Spleen (tissue), 11 donors: ENCODE data around the gene GP5. TPM values are rescaled to one million over a fixed set of nuclear protein-coding genes. Genes with fewer than 3 reads are reported as not detected.

Experiments used
- DNase-seq: peaks from one replicate; pipeline ENCODE4 v3.0.0-alpha.2; 2020
- H3K27ac ChIP-seq, 8 donors: fragments of 200-600 bp; sonication (generic) in 7 of 8; 1 replicate in 4 of 8; 2 replicates in 4 of 8; pipeline versions ENCODE4 v1.5.0 to v1.8.0; 2016 to 2021; ENCODE audit warnings: inconsistent platforms in 4 of 8, mild to moderate bottlenecking in 4 of 8, moderate library complexity in 1 of 8
- H3K27me3 ChIP-seq, 7 donors: fragments of 200-600 bp; sonication (generic) in 6 of 7; replicated peaks in 1 of 7; 1 replicate in 4 of 7; 2 replicates in 3 of 7; pipeline versions ENCODE4 v1.5.0 to v1.8.0; 2016 to 2021; ENCODE audit warnings: inconsistent platforms in 3 of 7, mild to moderate bottlenecking in 1 of 7
- H3K36me3 ChIP-seq, 6 donors: fragments of 200-600 bp; sonication (generic) in 5 of 6; 1 replicate in 4 of 6; 2 replicates in 2 of 6; pipeline versions ENCODE4 v1.5.0 to v1.8.0; 2016 to 2021; ENCODE audit warnings: inconsistent platforms in 2 of 6
- H3K4me1 ChIP-seq, 6 donors: fragments of 200-600 bp; sonication (generic) in 5 of 6; 1 replicate in 3 of 6; 2 replicates in 3 of 6; pipeline versions ENCODE4 v1.5.0 to v1.8.0; 2016 to 2021; ENCODE audit warnings: inconsistent platforms in 3 of 6
- H3K4me3 ChIP-seq, 8 donors: fragments of 200-600 bp; sonication (generic) in 7 of 8; 1 replicate in 4 of 8; 2 replicates in 4 of 8; pipeline versions ENCODE4 v1.5.0 to v1.8.0; 2016 to 2021; ENCODE audit warnings: inconsistent platforms in 4 of 8, mild to moderate bottlenecking in 4 of 8, moderate library complexity in 2 of 8
- H3K9me3 ChIP-seq, 8 donors: fragments of 200-600 bp; sonication (generic) in 7 of 8; 1 replicate in 4 of 8; 2 replicates in 4 of 8; pipeline versions ENCODE4 v1.5.0 to v1.8.0; 2016 to 2021; ENCODE audit warnings: inconsistent platforms in 4 of 8
- POLR2A ChIP-seq, 3 donors: fragments of 450-650 bp; IDR thresholded peaks; one replicate each; pipeline ENCODE4 v1.5.1; 2017; ENCODE audit warnings: antibody characterized with exemption in 3 of 3, mild to moderate bottlenecking in 1 of 3
- POLR2AphosphoS5 ChIP-seq, 3 donors: sonication (generic); formaldehyde crosslinking; IDR thresholded peaks; one replicate each; pipeline ENCODE4 v1.5.1; 2017; ENCODE audit warnings: antibody characterized with exemption in 3 of 3
- WGBS, 5 donors: extraction: QIAGEN DNeasy Blood & Tissue Kit in 3 of 5; methylation state at CpG; one replicate each; pipeline versions ENCODE4 v1.1.5 to v1.1.7; 2013 to 2018; 5-methylcytosine and 5-hydroxymethylcytosine counted together
- intact Hi-C: fragments of 100-400 bp; cut with DNase I; formaldehyde crosslinking; loops from one replicate; pipeline ENCODE4 v1.15.0; 2023; ENCODE audit warnings: low total_unique reads
- polyA plus RNA-seq, 3 donors: library from polyadenylated mRNA; stranded (reverse); fragments of 200-250 nt; gene quantifications; one replicate each; pipeline ENCODE4 v1.2.1, GENCODE V29; 2013
- total RNA-seq, 7 donors: library from RNA; depleted of rRNA in 3 of 7; stranded (reverse); fragments of >200 nt in 3 of 7; fragmentation: NEBNext Ultra II Directional in 4 of 7; extraction: Animal tissue kit (Norgen Biotek cat#: 25700) in 4 of 7; gene quantifications; one replicate each; pipeline versions ENCODE4 v1.1.0 to v1.2.1, GENCODE V29; 2016 to 2021
- TF ChIP-seq, protein P1 (sequence below), 11 experiments: fragments of 200-600 bp in 7 of 11; fragments of 450-650 bp in 4 of 11; sonication (generic) in 4 of 11; IDR thresholded peaks in 8 of 11; conservative IDR thresholded peaks in 3 of 11; 1 replicate in 7 of 11; 2 replicates in 4 of 11; pipeline versions ENCODE4 v1.4.0 to v1.8.0; 2016 to 2021; ENCODE audit warnings: antibody characterized with exemption in 11 of 11, inconsistent platforms in 4 of 11, mild to moderate bottlenecking in 1 of 11
- donor health status: healthy with polysubstance abuse.
- donor health status: DM: no; HTN: no; CAD: no; lungs with moderate emphysema.
- donor health status: DM: no; HTN: no; CAD: no.
- donor health status: Bipolar disorder and iron deficiency.
- donor health status: healthy.
- donor health status: DM: no; HTN: no; CAD: no.
- donor health status: DM: yes; HTN: yes; CAD: no.

GP5 gene
- total and polyA plus RNA-seq, 10 donors = 0.15 to 1.8 (median 0.55) TPM

DNA sequence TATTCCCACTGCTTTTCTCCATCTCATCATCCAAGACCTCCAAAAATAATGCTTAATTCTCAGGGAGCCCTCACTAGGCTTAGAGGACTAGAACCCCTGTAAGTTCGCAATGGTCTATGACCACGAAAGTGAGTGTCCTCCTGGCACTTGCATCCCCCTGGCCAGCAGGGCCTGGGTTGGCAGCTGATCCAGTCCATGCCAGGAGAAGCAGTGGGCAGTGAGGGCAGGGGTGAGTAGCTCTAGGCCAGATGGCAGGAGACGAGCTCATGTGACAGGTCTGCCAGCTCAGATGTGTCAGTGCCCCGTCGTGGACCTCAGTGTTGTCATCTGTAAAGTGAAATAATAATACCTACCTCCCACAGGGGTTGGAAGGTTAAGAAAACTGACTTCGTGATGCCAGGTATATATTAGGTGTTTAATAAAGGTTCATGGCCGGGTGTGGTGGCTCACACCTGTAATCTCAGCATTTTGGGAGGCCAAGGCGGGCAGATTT is 11.1 kb downstream of the GP5 start:
- Histone ChIP-seq H3K27me3 (peaks cover 0 to 22% (median 0%) of the 10 kb centered on the region in 7 donors), H3K4me1 (no peaks in the 10 kb centered on the region), H3K4me3 (no peak overlapping the region), H3K36me3 (no peaks in the 10 kb centered on the region), H3K9me3 (peaks cover 0 to 14% (median 9%) of the 10 kb centered on the region in 8 donors), H3K27ac (no peak overlapping the region)
- intact Hi-C loops = no loop called here
- DNase-seq = no peak
- no peak for TF ChIP-seq POLR2A (IDR thresholded peaks at IDR 0.05)
- no peak for TF ChIP-seq POLR2AphosphoS5 (IDR thresholded peaks at IDR 0.05)
- TF ChIP-seq, protein P1, sequence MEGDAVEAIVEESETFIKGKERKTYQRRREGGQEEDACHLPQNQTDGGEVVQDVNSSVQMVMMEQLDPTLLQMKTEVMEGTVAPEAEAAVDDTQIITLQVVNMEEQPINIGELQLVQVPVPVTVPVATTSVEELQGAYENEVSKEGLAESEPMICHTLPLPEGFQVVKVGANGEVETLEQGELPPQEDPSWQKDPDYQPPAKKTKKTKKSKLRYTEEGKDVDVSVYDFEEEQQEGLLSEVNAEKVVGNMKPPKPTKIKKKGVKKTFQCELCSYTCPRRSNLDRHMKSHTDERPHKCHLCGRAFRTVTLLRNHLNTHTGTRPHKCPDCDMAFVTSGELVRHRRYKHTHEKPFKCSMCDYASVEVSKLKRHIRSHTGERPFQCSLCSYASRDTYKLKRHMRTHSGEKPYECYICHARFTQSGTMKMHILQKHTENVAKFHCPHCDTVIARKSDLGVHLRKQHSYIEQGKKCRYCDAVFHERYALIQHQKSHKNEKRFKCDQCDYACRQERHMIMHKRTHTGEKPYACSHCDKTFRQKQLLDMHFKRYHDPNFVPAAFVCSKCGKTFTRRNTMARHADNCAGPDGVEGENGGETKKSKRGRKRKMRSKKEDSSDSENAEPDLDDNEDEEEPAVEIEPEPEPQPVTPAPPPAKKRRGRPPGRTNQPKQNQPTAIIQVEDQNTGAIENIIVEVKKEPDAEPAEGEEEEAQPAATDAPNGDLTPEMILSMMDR (IDR thresholded peaks at IDR 0.05 in 8 of 11, conservative IDR thresholded peaks at IDR 0.05 in 3 of 11) = no peak
- 90 to 97% (median 94%) methylated on average over 8 of the region's 8 CpGs for WGBS, 5 donors

DNA sequence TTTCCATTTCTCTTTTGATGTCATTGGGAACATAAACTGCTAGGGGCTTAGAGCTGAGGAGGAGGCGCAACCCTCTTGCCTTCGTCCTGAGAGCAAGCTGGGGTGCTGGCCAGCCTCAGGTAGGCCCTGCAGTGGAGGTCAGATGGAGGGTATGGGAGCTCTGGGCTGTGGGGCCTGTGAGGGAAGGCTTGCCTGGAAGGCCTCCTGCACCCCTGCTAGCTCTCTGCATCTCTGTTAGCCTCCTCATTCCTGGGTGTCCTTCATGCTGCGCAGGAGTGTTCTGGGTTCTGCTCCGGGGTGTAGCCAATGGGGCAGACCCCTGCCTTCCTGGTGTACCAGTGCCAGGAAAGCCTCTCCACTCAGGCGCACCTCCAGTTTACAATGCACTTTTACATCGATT is 11.8 kb downstream of the GP5 start:
- TF ChIP-seq POLR2AphosphoS5 (IDR thresholded peaks at IDR 0.05) (no peak), POLR2A (IDR thresholded peaks at IDR 0.05) (no peak)
- TF ChIP-seq, protein P1 (IDR thresholded peaks at IDR 0.05 in 8 of 11, conservative IDR thresholded peaks at IDR 0.05 in 3 of 11) = no peak
- 85 to 99% (median 93%) methylated on average over 6 of the region's 6 CpGs for whole genome bisulfite sequencing, 5 donors
- Histone ChIP-seq H3K27ac (no peak overlapping the region), H3K4me1 (no peaks in the 10 kb centered on the region), H3K27me3 (peaks cover 0 to 22% (median 0%) of the 10 kb centered on the region in 7 donors), H3K36me3 (no peaks in the 10 kb centered on the region), H3K4me3 (no peak overlapping the region), H3K9me3 (peaks cover 0 to 14% (median 9%) of the 10 kb centered on the region in 8 donors)
- intact Hi-C loops = no loop called here
- DNase-seq = no peak

DNA sequence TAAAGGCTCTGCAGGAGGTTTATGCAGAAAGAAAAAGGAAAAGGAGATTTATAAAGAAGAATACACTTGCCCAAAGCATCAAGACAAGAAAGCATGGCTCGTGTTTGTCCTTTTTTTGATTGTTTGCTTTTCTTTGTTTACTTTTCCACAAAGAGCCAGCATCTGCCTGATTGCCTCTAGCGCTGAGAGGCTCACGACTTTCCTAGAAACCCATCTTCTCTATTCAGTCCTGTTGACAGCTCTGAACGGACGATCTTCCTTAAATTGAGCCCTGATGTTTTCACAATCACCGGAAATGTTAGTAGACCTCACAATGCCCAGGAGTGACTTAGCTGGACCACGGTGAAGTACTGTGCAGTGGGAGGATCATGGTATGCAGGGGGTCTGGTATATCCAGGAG is 12.4 kb downstream of the GP5 start:
- TF ChIP-seq, protein P1 (IDR thresholded peaks at IDR 0.05 in 8 of 11, conservative IDR thresholded peaks at IDR 0.05 in 3 of 11) = no peak
- TF ChIP-seq POLR2AphosphoS5 (IDR thresholded peaks at IDR 0.05) = no peak
- no peak for TF ChIP-seq POLR2A (IDR thresholded peaks at IDR 0.05)
- Histone ChIP-seq H3K4me1 (no peaks in the 10 kb centered on the region), H3K27me3 (peaks cover 0 to 25% (median 0%) of the 10 kb centered on the region in 7 donors), H3K9me3 (peaks cover 0 to 14% (median 9%) of the 10 kb centered on the region in 8 donors), H3K36me3 (no peaks in the 10 kb centered on the region), H3K4me3 (no peak overlapping the region), H3K27ac (no peak overlapping the region)
- intact Hi-C loops = no loop called here
- DNase-seq = no peak
- 55 to 71% (median 61%) methylated on average over 7 of the region's 7 CpGs for WGBS, 5 donors

DNA sequence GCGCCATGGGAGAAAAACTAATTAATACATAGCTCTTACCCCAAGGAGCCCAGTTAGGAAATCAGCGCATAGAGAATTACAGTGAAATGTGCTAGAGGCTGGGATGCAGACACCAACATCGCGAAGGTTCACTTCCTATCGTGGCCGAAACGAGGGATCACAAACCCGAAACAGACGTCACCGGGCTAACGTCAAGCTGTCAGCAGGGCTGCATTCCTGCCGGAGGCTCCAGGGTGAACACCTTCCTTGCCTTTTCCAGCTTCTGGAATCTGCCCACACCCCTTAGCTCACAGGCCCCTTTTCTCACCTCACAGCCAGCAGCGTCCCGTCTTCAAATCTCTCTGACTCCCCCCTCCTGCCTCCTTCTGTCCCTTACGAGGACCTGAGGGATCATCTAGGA is 13.0 kb downstream of the GP5 start:
- Histone ChIP-seq H3K4me3 (no peak overlapping the region), H3K27ac (no peak overlapping the region), H3K27me3 (peaks cover 0 to 31% (median 0%) of the 10 kb centered on the region in 7 donors), H3K36me3 (no peaks in the 10 kb centered on the region), H3K4me1 (no peaks in the 10 kb centered on the region), H3K9me3 (peaks cover 0 to 10% (median 6%) of the 10 kb centered on the region in 8 donors)
- DNase-seq = no peak
- 89 to 93% (median 90%) methylated on average over 15 of the region's 15 CpGs for WGBS, 5 donors
- TF ChIP-seq, protein P1 (IDR thresholded peaks at IDR 0.05 in 8 of 11, conservative IDR thresholded peaks at IDR 0.05 in 3 of 11) = no peak
- TF ChIP-seq POLR2A (IDR thresholded peaks at IDR 0.05) (no peak), POLR2AphosphoS5 (IDR thresholded peaks at IDR 0.05) (no peak)
- intact Hi-C loops = no loop called here
